Stimulated activated CD4-positive, alpha-beta T cell treated with anti-CD3 and anti-CD28 coated beads, Interleukin-1b, Interleukin-23, amount 100 ng/mL, for 24 hours (primary cell): ENCODE measurements around the gene LMBR1.
A peak's percentile ranks its signal among the peaks of the same experiment; 100 is the strongest.
"Not testable (repeated sequence)": the region's sequence is repeated elsewhere in the genome, so short reads cannot be mapped to it uniquely, and the experiment has no call there.

ENCODE experiments used
- DNase-seq, 4 experiments: peaks; one replicate each; pipeline ENCODE4 v3.0.0-alpha.2; 2020; ENCODE audit warnings: low read depth in 4 of 4, low spot score in 1 of 4

The LMBR1 gene

GRCh38 chr7:156892821-156893706 lies at the start of gene LMBR1:
LMBR1 (minus strand) TSS chr7:156893183; CDS start chr7:156892993, 190 bp downstream.
- DNase-seq, result peak; percentile 78 to 96 (median 90)

- no peak for DNase-seq
Measured at GRCh38 chr7:156942708-156943090, 49.7 kb upstream of the LMBR1 start.

GRCh38 chr7:156941393-156942182 lies 48.6 kb upstream of the LMBR1 start:
- no peak for DNase-seq

- no peak for DNase-seq
Measured at GRCh38 chr7:156940421-156941122, 47.6 kb upstream of the LMBR1 start.

GRCh38 chr7:156936766-156937165 lies 43.8 kb upstream of the LMBR1 start:
- not testable (repeated sequence) for DNase-seq

GRCh38 chr7:156935250-156935649 lies 42.3 kb upstream of the LMBR1 start:
- DNase-seq, result no peak

GRCh38 chr7:156932006-156932405 lies 39.0 kb upstream of the LMBR1 start:
- no peak for DNase-seq

GRCh38 chr7:156929789-156930539 lies 37.0 kb upstream of the LMBR1 start:
- DNase-seq, result no peak

- DNase-seq, result no peak
Measured at GRCh38 chr7:156928406-156928747, 35.4 kb upstream of the LMBR1 start.

- DNase-seq, result no peak
Measured at GRCh38 chr7:156927571-156928405, 34.8 kb upstream of the LMBR1 start.

GRCh38 chr7:156925821-156926220 lies 32.8 kb upstream of the LMBR1 start:
- not testable (repeated sequence) for DNase-seq

- not testable (repeated sequence) for DNase-seq
Measured at GRCh38 chr7:156922304-156922703, 29.3 kb upstream of the LMBR1 start.

GRCh38 chr7:156920487-156921373 lies 27.7 kb upstream of the LMBR1 start:
- not testable (repeated sequence) for DNase-seq

- DNase-seq, result no peak
Measured at GRCh38 chr7:156920076-156920475, 27.1 kb upstream of the LMBR1 start.

- DNase-seq, result no peak
Measured at GRCh38 chr7:156919132-156919713, 26.2 kb upstream of the LMBR1 start.

GRCh38 chr7:156918635-156919034 lies 25.7 kb upstream of the LMBR1 start:
- no peak for DNase-seq

GRCh38 chr7:156909574-156910252 lies 16.7 kb upstream of the LMBR1 start:
- not testable (repeated sequence) for DNase-seq

- no peak for DNase-seq
Measured at GRCh38 chr7:156907656-156908055, 14.7 kb upstream of the LMBR1 start.
